ENCODE measurements around the gene IGSF21. TPM values are rescaled to one million over a fixed set of nuclear protein-coding genes. Genes with fewer than 3 reads are reported as not detected.

Gene IGSF21
- total RNA-seq, 1 experiment from 2014 or later, result not detected

DNA sequence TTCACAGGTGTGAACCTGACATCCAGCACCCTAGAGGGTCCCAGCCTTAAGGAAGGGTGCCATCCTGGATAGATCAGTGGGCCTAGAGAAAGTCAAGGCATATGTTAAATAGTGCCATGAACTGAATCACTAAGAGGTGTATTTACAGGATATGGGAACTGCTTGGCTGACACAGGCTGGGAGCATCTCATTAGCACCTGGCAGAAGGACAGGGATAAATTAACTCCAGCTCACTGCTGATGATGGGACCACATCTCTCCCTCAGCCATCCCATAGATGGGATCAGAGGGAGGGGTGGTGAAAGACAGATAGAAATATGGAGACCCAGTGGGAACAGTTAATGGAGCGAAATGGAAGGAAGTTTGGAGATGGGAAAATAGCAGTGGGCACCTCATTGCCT is 122.0 kb downstream of the IGSF21 start:
- Mint-ChIP-seq H3K36me3 (ENCODE audit: insufficient read depth, unreplicated experiment) (no peaks in the 10 kb centered on the region), H3K27me3 (ENCODE audit: unreplicated experiment) (peaks cover 55% of the 10 kb centered on the region), H3K4me3 (ENCODE audit: low read depth, unreplicated experiment) (no peak overlapping the region), H3K4me1 (ENCODE audit: low read depth, unreplicated experiment) (no peaks in the 10 kb centered on the region), H3K27ac (ENCODE audit: unreplicated experiment) (no peak overlapping the region), H3K9me3 (ENCODE audit: low read depth, unreplicated experiment) (no peaks in the 10 kb centered on the region)
- CTCF ChIA-PET, result no interaction called here
- intact Hi-C loops (cut with micrococcal nuclease; ENCODE audit: unreplicated experiment), result no loop called here
- TF ChIP-seq, protein P1, sequence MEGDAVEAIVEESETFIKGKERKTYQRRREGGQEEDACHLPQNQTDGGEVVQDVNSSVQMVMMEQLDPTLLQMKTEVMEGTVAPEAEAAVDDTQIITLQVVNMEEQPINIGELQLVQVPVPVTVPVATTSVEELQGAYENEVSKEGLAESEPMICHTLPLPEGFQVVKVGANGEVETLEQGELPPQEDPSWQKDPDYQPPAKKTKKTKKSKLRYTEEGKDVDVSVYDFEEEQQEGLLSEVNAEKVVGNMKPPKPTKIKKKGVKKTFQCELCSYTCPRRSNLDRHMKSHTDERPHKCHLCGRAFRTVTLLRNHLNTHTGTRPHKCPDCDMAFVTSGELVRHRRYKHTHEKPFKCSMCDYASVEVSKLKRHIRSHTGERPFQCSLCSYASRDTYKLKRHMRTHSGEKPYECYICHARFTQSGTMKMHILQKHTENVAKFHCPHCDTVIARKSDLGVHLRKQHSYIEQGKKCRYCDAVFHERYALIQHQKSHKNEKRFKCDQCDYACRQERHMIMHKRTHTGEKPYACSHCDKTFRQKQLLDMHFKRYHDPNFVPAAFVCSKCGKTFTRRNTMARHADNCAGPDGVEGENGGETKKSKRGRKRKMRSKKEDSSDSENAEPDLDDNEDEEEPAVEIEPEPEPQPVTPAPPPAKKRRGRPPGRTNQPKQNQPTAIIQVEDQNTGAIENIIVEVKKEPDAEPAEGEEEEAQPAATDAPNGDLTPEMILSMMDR (IDR thresholded peaks at IDR 0.05; ENCODE audit: unreplicated experiment), result no peak
- BruUV-seq (replicated peaks), result no TSS peak
- no peak for DNase-seq

DNA sequence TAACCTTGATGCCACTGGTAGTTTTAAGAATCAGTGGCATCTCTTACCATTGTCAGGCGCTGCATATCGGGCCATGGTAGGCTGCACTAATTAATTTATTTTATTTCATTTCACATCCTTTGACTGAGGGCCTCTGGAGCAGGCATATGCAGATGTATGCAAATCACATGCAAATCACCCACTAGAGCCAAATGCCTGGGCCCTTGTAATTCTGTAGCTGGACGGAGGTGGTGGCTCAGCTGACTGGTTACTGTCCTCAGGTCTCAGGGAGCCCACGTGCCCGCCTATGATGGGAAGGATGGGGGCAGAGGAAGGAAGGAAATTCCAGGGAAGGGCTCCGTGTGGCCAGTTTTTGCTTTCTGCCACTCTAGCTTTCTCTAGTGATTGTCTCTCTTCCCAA is 122.7 kb downstream of the IGSF21 start:
- Mint-ChIP-seq H3K4me1 (ENCODE audit: low read depth, unreplicated experiment) (no peaks in the 10 kb centered on the region), H3K4me3 (ENCODE audit: low read depth, unreplicated experiment) (no peak overlapping the region), H3K27ac (ENCODE audit: unreplicated experiment) (no peak overlapping the region), H3K9me3 (ENCODE audit: low read depth, unreplicated experiment) (no peaks in the 10 kb centered on the region), H3K36me3 (ENCODE audit: insufficient read depth, unreplicated experiment) (no peaks in the 10 kb centered on the region), H3K27me3 (ENCODE audit: unreplicated experiment) (peaks cover 55% of the 10 kb centered on the region)
- intact Hi-C loops (cut with micrococcal nuclease; ENCODE audit: unreplicated experiment), result no loop called here
- no TSS peak for BruUV-seq (replicated peaks)
- TF ChIP-seq, protein P1 (IDR thresholded peaks at IDR 0.05; ENCODE audit: unreplicated experiment), result no peak
- CTCF ChIA-PET, result no interaction called here
- DNase-seq, result no peak

DNA sequence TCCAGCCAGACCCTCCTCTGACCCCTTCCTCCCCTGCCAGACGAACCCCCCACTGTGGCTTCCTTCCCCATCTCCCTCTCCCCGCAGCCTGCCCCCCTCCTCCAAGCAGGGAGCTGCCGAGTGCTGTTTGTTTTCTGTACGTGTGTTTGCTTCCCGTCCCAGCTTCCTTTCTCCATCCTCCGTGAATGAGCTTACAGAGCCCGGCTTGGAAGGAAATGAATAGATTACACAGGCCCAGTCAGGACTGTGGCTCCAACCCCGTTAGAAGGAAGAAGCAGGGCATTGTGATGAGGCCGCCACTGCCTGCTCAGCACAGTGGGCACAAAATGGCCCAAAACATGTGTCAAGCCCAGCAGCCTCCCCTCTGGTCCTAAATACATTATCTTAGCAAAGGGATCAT is 123.2 kb downstream of the IGSF21 start:
- Mint-ChIP-seq H3K4me3 (ENCODE audit: low read depth, unreplicated experiment) (no peak overlapping the region), H3K27me3 (ENCODE audit: unreplicated experiment) (peaks cover 55% of the 10 kb centered on the region), H3K36me3 (ENCODE audit: insufficient read depth, unreplicated experiment) (no peaks in the 10 kb centered on the region), H3K27ac (ENCODE audit: unreplicated experiment) (no peak overlapping the region), H3K4me1 (ENCODE audit: low read depth, unreplicated experiment) (no peaks in the 10 kb centered on the region), H3K9me3 (ENCODE audit: low read depth, unreplicated experiment) (no peaks in the 10 kb centered on the region)
- no TSS peak for BruUV-seq (replicated peaks)
- intact Hi-C loops (cut with micrococcal nuclease; ENCODE audit: unreplicated experiment), result no loop called here
- DNase-seq, result no peak
- CTCF ChIA-PET, result no interaction called here
- TF ChIP-seq, protein P1 (IDR thresholded peaks at IDR 0.05; ENCODE audit: unreplicated experiment), result no peak

DNA sequence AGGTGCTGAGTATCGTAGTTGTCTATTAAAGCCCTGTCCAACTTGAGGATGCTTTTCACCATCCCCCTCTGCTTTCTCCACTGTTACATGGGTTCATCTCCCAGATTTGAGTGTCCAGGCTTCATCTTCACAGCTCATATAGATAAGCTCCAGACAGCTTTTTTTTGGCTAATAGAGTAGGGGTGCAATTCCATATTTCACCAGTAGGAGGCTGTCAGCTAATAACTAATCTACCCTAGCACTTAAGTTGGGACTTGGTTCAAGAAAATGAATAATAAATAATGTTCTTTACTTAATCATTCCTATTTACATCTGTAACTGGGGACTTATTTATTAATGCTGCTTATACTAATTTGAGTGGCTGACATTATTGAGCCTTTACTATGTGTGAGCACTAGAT is 124.5 kb downstream of the IGSF21 start:
- intact Hi-C loops (cut with micrococcal nuclease; ENCODE audit: unreplicated experiment), result no loop called here
- CTCF ChIA-PET, result interaction anchor here (0.7 kb wide), 1 partner anchor 788 kb away, joined by 3 read pairs; no protein-coding TSS in a partner anchor

More for the DNA sequence above, 124.5 kb downstream of the IGSF21 start:
- no TSS peak for BruUV-seq (replicated peaks)
- no peaks in the 10 kb centered on the region for H3K4me1 Mint-ChIP-seq (ENCODE audit: low read depth, unreplicated experiment)
- no peak for DNase-seq
- no peak overlapping the region for H3K27ac Mint-ChIP-seq (ENCODE audit: unreplicated experiment)
- H3K9me3 Mint-ChIP-seq (ENCODE audit: low read depth, unreplicated experiment), result no peaks in the 10 kb centered on the region
- H3K36me3 Mint-ChIP-seq (ENCODE audit: insufficient read depth, unreplicated experiment), result no peaks in the 10 kb centered on the region
- H3K4me3 Mint-ChIP-seq (ENCODE audit: low read depth, unreplicated experiment), result no peak overlapping the region
- H3K27me3 Mint-ChIP-seq (ENCODE audit: unreplicated experiment), result peaks cover 55% of the 10 kb centered on the region
- TF ChIP-seq, protein P1 (IDR thresholded peaks at IDR 0.05; ENCODE audit: unreplicated experiment), result no peak
